ENCODE measurements around the gene CFAP57.

CFAP57 gene

DNA sequence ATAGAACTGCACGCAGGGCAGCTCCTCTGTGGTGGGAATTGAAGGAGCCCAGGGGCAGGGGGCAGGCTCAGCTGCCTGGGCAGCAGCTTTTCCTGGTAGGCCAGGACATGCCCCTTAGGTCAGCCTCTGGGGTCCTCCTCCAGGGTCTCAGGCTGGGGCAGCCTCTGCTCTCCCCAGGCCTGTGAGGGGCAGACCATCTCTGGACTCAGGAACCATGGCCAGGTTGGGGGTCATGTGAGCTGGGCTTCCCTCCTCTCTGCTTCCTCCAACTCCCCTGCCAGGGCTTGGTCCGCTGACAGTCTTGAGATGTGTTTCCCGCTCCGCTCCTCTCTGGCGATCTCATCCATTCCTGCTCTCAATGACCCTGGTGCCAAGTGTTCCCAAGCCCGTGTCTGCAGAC lies 107.5 kb downstream of the CFAP57 start:
- DNase-seq = no peak

DNA sequence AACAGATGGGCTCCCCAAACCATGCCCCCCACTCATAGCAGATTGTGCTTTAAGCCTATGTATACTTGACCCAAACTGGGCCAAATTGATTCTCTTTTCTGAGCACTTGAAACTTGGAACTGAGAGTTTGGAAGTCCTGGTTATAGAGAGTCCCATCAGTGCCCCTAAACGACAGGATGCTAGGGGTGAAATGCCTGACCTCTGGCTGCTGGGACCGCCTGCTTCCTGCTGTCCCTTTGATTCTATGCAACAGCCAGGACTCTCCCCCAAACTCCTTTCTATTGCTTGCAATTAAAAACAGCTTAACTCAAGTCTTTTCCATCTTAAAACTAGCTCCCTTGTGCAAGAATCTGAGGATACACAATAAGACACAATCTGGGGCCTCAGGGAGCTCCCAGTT lies 108.6 kb downstream of the CFAP57 start:
- no peak for DNase-seq

DNA sequence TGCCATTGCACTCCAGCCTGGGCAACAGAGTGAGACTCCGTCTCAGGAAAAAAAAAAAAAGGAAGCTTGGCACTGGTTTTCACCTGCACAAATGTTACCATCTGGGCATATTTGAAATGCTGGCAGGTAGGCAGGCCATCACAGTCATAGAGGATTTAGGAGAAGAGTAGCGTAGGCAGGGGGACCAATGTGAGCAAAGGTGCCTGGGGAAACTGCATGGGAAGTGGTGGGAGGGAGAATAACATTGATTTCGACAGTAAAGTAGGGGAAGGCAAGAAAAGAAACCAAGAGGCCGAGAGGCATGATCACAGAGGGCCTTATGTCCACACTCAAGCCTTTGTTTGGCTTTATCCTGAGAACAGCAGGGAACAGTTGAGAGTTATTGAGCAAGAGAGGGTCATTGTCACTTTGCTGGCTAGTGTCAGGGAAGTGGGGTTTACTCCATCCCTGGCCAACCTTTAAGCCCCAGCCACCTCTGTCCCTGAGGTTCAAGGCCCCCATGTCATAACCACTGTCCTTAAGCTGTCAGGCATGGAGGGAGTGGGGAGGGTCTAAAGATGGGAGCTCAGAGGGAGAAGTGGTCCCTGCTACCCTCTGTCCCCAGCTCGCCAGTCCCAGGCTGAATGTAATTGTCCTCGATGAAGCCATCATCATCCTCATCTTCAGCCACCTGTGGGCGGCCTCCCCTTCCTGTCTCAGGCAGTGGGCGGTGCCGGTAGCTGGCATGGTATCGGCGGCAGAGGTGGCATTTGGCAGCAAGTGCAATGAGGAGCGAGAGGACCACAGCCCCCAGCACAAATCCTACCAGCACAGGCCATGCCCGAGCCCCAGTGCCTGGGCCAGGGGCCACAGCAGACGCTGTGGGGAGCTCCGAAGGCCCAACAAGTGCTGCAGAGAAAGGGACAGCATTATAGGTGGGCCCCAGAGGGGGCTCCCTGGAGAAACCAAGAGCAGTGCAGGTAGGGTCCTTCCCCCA lies 110.4 kb downstream of the CFAP57 start:
- DNase-seq = peak; percentile 93

DNA sequence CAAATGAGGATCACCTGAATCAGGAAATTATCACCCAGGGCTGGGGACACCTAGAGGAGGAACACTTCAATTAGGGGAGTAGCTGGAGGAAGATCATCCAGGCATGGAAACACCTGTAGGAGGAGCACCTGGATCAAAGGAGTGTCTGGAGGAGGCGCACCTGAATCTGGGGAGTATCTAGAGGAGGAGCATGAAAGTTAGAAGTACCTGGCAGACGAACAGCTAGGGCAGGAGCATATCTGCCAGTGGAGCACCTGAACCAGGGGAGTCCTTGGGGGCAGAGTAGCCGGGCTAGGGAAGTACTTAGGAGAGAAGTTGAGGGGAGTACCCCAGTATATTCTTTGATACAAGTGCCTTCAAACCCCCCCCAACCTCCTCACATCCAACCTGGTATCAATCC lies 111.9 kb downstream of the CFAP57 start:
- DNase-seq = peak; percentile 44

DNA sequence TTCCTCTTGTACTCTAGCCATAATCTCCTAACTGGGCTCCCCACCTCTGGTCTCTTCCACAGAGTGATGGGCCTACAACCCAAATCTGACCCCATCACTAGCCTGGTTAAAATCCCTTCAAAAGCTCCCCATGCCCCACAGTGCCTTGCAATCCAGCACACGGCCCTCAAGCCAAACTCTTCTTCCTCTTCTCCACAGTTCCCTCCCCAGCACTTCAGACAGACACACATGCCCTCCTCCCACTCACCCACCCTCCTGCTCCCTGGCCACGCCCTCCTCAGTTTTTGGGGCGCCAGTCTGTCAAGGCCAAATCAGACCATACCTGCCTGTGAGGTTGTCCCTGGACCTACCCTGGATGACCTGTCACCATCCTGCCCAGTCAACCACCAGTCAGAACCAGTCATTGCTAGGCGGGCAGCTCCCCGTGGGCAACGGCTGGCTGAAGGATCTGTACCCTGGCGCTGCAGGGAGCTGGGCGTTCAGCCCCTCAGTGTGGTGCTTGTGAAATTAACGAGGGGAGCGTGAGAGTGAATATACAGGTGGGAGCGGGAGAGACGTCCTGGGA lies 112.5 kb downstream of the CFAP57 start:
- peak; percentile 84 for DNase-seq

DNA sequence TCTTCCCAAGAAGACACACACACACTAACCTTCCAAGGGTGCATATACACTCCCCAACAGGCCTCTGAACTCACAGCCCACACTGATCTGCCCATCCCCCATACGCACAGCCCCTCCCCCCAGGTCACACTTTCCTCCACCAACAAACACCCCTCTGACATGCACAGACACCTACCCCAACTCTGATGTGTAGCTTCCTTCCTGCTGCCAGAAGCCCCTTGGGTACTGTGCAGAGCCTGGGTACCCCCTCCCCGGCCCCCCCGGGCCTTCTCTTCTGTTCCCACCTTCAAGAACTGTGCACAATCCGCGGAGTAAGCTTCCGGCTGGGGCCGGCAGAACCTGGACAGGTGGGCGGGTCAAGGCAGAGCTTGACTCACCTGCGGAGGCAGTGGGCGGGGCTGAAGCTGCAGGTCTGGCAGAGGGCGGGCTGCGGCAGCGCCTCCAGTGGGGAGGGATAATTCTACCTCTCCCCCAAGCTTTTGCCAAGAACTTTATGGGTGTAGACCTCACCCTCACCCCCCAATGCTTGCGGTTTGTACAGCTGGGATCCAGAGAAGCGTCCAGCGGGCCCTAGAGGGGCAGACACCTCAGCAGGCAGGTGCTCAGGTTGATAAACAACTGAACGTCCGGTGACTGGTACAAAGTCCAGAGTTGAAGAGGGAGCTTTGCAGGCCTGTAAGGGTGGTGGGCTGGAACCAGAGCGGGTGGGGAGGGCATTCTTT lies 113.3 kb downstream of the CFAP57 start, which contains the start of gene C1orf210:
TSS of gene C1orf210 (minus strand) at position 313 of the 722 bp plus-strand sequence. CDS start 2,311 bp downstream, outside the sequence.
- DNase-seq = peak; percentile 100

DNA sequence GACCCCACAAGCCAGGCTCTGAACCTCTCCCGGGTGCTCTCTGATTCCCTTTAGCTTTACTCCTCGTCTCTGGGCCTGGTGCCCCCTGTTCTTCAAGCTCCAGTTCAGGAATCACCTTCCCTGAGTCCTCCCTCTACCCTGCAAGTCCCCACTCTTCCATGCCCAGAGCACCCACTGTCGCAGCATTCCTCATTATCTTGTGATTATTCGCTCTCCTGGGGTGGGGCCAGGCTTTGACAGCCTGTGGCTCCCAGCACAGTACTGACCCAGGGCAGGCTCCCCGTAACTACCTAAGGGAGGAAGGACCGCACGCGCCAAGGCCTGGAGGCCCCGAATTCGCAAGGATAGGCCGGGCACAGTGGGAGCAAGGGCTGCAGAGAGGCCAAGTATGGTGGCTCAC lies 114.0 kb downstream of the CFAP57 start:
- DNase-seq = no peak

DNA sequence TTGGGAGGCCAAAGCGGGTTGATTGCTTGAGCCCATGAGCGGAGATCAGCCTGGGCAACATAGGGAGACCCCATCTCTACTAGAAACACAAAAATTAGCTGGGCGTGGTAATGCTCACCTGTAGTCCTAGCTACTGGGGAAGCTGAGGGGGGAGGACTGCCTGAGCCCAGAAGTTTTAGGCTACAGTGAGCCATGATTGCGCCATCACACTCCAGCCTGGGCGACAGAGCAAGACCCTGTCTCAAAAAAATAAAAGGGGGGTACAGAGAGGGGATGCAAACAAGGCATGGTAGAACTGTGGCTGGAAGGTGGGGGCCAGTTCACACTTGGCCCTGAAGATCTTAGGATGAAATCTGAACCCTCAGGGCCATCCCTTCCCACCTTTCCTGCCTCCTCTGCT lies 114.4 kb downstream of the CFAP57 start:
- DNase-seq = no peak

DNA sequence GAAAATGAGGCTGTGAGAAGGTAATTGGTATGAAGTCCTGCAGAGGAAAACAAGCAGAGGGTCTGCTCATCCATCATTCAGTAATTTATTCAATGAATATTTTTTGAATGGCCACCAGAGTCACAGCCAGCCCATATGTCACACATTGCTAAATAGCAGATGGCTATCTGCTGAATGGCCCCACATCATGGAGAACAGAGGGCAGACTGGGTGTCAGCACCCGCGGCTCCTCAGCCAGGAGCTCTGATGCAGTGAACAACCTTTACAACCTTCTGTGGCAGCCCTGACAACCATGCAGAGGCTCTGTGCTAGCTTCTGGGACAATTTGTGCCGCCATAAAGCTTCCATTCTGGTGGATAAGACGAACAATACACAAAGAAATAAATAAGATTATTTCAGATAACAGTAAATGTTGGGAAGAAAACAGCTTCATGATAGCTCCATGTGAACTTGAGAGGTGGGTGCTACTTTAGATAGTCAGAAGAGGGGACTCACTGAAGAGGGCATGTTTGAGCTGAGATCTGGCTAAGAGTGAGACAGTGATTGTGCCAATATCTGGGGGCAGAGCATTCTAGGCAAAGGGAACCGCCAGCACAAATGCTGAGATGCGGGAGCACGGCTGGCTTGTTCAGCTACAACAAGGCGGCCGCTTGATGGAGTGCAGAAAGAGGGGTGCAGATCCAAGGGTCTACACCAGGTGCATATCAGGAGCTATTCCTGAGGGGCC lies 116.1 kb downstream of the CFAP57 start:
- DNase-seq = no peak

DNA sequence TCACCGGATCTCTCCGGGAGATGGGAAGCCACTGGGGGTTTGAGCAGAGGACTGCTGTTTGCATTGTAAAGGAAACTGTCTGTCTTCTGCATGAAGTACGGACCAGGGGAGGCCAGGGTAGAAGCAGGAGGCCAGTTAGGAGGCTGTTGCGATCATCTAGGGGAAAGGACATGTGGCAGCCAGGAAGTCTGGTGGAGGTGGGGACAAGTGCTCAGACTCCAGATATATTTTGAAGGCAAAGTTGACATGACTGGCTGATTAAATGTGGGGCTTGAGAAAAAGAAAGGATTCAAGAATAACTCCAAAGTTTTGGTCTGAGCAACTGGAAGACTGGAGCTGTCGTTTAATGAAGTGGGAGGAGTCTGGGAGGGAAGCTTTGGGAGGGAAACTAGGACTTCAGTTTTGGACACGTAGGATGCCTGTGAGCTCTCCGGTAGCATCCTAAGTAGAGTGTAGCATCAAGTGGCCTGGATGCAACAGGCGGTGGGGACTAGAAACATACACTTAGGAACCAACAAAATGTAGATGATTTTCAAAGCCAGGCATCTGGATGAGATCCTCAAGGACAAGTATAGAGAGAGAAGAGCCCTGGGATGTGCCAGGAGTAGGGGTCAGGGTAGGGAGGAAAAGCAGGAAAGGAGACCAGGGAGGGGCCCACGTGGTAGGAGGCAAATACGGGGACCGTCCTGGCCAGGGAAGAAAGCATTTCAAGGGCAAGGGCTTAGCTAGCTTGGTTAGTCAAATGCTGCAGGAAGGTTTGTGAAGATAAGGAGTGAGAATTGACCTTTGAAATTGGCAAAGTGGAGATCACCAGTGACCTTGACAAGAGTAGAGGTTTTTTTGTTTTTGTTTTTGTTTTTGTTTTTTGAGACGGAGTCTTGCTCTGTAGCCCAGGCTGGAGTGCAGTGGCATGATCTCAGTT lies 116.9 kb downstream of the CFAP57 start:
- DNase-seq = no peak

DNA sequence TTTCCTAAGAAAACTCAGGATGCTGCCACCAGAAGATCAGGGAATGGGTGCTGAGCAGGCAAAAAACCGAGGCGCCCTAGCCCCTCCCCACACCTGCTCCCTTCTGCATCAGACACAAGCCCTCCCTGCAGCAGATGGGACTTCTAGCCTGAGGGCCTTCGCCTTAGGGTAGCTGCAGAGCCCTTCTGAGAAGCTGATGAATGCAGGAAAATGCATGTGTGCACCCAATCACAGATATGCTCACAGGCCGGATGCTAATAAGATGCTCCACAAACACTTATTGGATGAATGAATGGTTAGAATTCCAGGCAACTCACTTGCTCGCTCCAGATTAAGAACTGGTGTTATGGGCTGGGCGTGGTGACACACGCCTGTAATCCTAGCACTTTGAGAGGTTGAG lies 120.1 kb downstream of the CFAP57 start:
- no peak for DNase-seq

DNA sequence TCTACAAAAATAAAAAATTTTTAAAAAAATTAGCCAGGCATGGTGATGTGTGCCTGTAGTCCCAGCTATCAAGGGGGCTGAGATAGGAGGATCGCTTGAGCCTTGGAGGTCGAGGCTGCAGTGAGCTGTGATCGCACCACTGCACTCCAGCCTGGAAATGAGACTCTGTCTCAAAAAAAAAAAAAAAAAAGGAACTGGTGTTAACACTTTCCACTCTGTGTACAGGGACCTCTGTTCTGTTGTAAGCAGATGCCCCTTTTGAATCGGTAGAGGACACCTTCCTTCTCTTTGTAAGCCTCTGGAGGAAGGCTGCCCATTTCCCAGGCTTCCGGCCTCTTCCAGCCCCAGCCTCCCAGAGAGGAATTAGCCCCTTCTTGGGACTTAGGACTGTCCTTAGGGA lies 120.5 kb downstream of the CFAP57 start:
- DNase-seq = no peak

DNA sequence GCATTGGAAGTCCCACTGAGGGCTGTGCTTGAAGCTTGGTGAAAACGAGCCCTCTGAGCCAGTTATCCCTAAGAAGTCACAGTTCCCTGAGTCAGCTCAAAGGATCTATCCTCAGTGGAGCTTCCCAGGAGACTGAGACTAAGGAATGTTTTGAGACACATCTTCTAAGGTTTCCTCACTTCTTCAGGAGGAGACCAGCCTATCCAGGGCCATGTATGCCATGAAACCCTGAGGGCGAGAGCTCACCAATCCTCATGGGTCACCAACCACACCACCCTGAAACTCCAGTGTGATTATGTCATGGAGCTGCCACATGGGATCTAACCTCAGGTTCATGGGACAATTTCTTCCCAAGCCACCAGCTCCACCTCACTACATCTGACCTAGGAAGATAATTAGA lies 121.0 kb downstream of the CFAP57 start:
- no peak for DNase-seq

DNA sequence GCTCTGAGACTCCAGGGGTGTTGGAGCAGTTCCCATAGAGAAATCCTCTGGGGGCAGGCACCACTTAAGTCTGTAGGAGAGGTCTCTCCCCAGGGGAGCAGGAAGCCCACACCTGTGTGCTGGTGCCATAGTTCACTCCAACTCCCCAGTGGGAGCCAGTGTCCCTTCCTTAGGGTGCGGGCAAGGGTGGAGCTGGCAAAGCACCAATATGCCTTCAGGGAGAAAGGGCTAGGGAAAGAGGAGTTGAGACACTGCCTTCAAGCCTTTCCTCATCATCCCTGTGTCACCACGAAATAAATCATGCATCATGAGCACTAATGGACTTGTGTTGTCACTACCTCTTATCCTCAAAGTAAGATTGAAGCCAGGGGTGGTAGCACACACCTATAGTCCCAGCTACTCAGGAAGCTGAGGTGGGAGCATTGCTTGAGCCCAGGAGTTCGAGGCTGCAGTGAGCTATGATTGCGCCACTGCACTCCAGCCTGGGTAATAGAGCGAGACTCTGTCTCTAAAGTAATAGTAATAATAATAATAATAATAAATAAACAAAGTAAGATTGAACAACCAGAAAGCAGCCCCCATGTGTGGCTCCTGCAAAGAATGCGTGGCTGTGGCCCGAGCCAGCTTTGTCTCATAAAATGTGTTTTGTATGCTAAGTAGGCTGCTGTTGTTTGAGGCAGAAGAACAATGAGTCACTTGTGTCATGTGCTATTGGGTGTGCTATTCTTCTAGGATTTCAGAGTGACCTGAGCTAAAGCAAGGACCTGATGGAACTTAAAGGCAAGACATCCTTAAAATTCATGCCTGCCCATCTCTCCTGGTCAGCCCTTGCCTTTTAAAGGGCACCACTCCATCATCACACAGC lies 122.0 kb downstream of the CFAP57 start:
- no peak for DNase-seq

DNA sequence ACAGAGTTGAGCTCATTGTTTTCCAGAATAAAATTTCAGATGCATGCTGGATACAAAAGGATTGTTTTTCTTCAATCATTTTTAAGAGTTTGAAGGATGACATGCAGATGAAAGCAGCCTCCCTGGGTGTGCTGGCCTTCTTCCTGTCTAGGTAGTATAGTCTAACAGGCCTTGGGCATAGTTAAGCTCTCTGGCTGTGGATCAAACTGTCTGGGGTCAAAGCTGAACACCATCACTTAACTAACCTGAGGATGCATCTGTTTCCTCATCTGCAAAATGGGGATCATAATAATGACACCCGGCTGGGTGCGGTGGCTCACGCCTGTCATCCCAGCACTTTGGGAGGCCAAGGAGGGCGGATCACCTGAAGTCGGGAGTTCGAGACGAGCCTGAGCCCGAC lies 122.6 kb downstream of the CFAP57 start:
- DNase-seq = no peak

DNA sequence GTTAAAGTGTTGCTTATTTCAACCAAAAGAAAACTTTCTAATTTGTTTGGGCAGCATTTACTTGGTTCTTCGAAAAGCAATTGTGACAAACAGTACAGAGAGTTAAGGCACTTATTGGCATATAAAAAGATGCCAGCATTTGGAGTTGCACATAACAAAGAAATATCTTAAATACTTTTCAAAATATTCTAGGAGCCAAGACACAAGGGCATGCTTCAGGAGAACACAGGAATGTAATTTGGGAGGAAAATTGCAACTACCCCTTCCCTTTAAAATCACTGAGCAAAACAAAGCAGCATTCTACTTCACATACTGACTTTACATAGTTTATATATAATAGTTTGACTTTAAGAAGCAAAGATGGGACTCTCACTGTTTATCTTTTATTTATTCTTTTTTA lies 124.1 kb downstream of the CFAP57 start:
- no peak for DNase-seq

DNA sequence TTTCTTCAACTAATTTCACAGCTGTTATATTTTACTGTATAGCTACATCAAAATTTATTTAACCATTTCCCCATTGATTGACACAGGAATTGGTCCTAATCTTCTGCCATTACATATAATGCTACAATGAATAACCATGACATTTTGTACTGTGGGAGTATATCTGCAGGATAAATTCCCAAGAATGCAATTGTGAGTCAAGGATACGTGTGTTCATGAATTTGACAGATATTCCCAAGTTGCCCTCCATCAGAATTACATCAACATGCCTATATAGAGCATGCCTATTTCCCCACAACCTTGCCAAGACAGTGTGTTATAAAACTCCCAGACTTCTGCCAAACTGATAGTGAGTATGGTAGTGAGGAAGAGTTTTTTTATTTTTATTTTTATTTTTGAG lies 125.9 kb downstream of the CFAP57 start:
- no peak for DNase-seq

DNA sequence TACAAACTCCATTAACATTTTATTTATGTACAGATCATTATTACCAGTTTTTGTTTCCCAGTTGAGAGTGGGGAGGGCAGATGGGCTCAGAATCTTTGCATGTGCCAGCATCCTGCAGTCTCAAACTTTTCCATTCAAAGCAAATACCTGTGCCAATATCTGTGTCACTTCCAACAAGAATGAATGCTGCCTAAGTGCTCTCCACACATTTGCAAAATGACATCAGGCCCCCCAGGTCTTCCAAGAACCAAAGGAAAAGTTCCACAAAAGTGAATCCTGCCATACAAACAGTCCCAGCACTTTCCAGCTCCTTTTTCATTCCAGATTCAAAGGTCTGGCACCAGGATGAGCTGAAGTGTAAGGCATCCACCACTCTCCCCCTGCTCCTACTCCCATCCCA lies 127.0 kb downstream of the CFAP57 start:
- DNase-seq = no peak

DNA sequence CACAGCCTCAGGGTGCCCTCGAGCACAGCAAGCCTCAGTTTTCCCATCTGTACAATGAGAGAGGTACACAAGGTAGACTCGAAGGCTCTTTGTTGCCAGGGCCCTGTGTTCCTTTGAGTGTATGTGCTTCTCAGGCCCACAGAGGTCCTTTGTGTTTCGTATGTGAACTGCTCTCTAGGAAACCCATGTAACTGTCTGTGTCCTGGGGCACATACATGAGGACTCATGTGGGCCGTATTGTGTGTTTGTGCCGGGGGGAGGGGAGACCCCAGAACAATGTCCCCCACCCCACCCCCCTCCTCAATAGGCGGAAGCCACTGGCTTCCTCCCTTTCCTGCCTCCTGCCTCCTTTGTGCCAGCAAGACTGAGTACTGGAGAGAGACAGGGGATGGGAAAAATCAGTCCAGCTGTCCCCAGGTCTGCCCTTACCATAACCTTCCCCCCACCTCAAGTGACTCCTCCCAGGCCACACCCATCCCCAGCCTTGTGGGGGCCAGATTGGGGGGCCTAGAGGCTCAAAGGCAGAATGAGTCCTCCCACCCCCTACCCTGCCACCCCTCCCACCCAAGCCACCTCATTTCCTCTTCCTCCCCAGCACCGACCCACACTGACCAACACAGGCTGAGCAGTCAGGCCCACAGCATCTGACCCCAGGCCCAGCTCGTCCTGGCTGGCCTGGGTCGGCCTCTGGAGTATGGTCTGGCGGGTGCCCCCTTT lies 128.4 kb downstream of the CFAP57 start, which contains the start of gene TIE1:
TSS of gene TIE1 (plus strand) at position 605 of the 717 bp plus-strand sequence. CDS start at position 695, 90 bp downstream.
- DNase-seq = no peak

DNA sequence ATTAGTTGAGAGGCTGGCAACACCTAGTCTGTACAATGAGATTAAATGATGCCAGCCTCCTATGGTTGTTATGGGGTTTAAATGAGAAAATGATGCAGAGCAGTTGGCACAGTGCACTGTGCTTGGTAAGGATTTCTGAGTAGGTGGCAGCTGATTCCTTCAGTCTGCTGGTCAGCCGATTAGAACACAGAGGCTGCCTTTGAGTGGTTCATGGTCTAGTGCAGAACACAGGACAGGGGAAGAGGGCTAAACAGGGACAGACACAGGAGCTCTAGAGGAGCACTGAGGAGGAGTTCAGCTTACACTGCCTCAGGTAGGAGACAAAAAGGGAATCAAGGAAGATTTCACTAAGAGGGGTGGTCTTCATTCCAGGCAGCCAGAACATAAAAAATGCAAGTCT lies 130.1 kb downstream of the CFAP57 start:
- no peak for DNase-seq
